H1 (cell line): ENCODE data around the gene ZNF398. TPM values are rescaled to one million over a fixed set of nuclear protein-coding genes. Genes with fewer than 3 reads are reported as not detected.

Experiments
- ASH2L ChIP-seq: fragments of 200-600, 300-600 bp; sonication (generic); IDR thresholded peaks from one replicate; pipeline ENCODE4 v1.7.1; 2017; ENCODE audit warnings: low read length
- CBX8 ChIP-seq: fragments of 300-800, 300-1000 bp; sonication (generic); IDR thresholded peaks from 2 replicates; pipeline ENCODE4 v1.7.1; 2016; ENCODE audit warnings: low read depth, low read length, borderline replicate concordance
- NRF1 ChIP-seq: IDR thresholded peaks from 2 replicates; pipeline ENCODE4 v1.6.1; 2011; ENCODE audit warnings: mild to moderate bottlenecking, low read depth, low read length, improper control_type of control experiment
- POU5F1 ChIP-seq: IDR thresholded peaks from 2 replicates; pipeline ENCODE4 v1.6.1; 2011; ENCODE audit warnings: low read depth, mild to moderate bottlenecking, low read length, moderate library complexity
- SAP30 ChIP-seq: fragments of 300-600 bp; sonication (generic); IDR thresholded peaks from 2 replicates; pipeline ENCODE4 v1.7.1; 2012; ENCODE audit warnings: low read length, moderate library complexity, mild to moderate bottlenecking, inconsistent platforms; ENCODE audit not compliant: insufficient read depth, insufficient replicate concordance
- SP4 ChIP-seq: IDR thresholded peaks from 2 replicates; pipeline ENCODE4 v1.6.1; 2012; ENCODE audit warnings: low read length, inconsistent platforms
- TCF12 ChIP-seq: IDR thresholded peaks from 2 replicates; pipeline ENCODE4 v1.6.1; 2011; ENCODE audit warnings: low read depth, mild to moderate bottlenecking, low read length
- polyA plus RNA-seq, 7 experiments: library from polyadenylated mRNA; depleted of rRNA in 3 of 7; stranded (reverse) in 5 of 7; unstranded in 2 of 7; fragments of >200 nt in 5 of 7; fragments of 200-250 nt in 2 of 7; gene quantifications; 1 replicate in 5 of 7; 2 replicates in 1 of 7; 4 replicates in 1 of 7; pipeline versions ENCODE4 v1.2.1 to v1.2.3, GENCODE V29; 2011 to 2013; ENCODE audit warnings: missing spikeins in 2 of 7, mixed read lengths in 2 of 7
- total RNA-seq: library from RNA; stranded (reverse); fragmentation: NEBNext Ultra II Directional; extraction: Animal tissue kit (Norgen Biotek cat#: 25700); gene quantifications from 2 replicates; pipeline ENCODE4 v1.2.1, GENCODE V29; 2021

The ZNF398 gene
- total and polyA plus RNA-seq, 2 of the 8 experiments (the other 6 are each of a cell fraction or from before 2014, with no cell fraction given) = 52.7 to 63.5 TPM

- TF ChIP-seq TCF12 = no peak
- no peak for TF ChIP-seq SAP30
- no peak for TF ChIP-seq CBX8
- TF ChIP-seq POU5F1 = no peak
- TF ChIP-seq SP4 = no peak
- TF ChIP-seq NRF1 = no peak
- no peak for TF ChIP-seq ASH2L
These were observed 9.6 kb downstream of the ZNF398 start (continued) for GRCh38 chr7:149156898-149157297.
